ENCODE data around the gene IL10RA. TPM values are rescaled to one million over a fixed set of nuclear protein-coding genes. Genes with fewer than 3 reads are reported as not detected.
"Not testable (repeated sequence)": the region's sequence is repeated elsewhere in the genome, so short reads cannot be mapped to it uniquely, and the experiment has no call there.

Gene IL10RA
- total and polyA plus RNA-seq, 8 donors = 0.60 to 15.5 (median 2.7) TPM

- Histone ChIP-seq H3K4me3 (no peak overlapping the region), H3K27ac (no peak overlapping the region), H3K36me3 (no peaks in the 10 kb centered on the region), H3K27me3 (no peaks in the 10 kb centered on the region), H3K4me1 (peaks cover 0 to 5% (median 0%) of the 10 kb centered on the region in 3 donors), H3K9me3 (no peaks in the 10 kb centered on the region)
- intact Hi-C loops (cut with DNase I) = no loop called here
- no peak for FAIRE-seq
- ATAC-seq = peak in 1 of 4 donors; percentile 7
- WGBS, 2 donors = 94 to 95% methylated on average over 4 of the region's 4 CpGs
- no peak for TF ChIP-seq CTCF (IDR thresholded peaks at IDR 0.05)
- DNase-seq = no peak
Measured at GRCh38 chr11:117973503-117973860, 12.7 kb upstream of the IL10RA start.

GRCh38 chr11:117976445-117976844 lies 9.7 kb upstream of the IL10RA start:
- Histone ChIP-seq H3K4me3 (no peak overlapping the region), H3K27ac (no peak overlapping the region), H3K4me1 (peaks cover 0 to 5% (median 0%) of the 10 kb centered on the region in 3 donors), H3K9me3 (no peaks in the 10 kb centered on the region), H3K27me3 (no peaks in the 10 kb centered on the region), H3K36me3 (no peaks in the 10 kb centered on the region)
- ATAC-seq (no peak), FAIRE-seq (no peak), DNase-seq (no peak)
- TF ChIP-seq CTCF (IDR thresholded peaks at IDR 0.05) = no peak
- 79 to 82% methylated on average over 4 of the region's 4 CpGs for WGBS, 2 donors
- intact Hi-C loops (cut with DNase I) = no loop called here

GRCh38 chr11:117977029-117977428 lies 9.2 kb upstream of the IL10RA start:
- 85 to 90% methylated on average over 5 of the region's 5 CpGs for WGBS, 2 donors
- H3K36me3 ChIP-seq = no peaks in the 10 kb centered on the region
- H3K27ac ChIP-seq = no peak overlapping the region
- no peak for TF ChIP-seq CTCF (IDR thresholded peaks at IDR 0.05)
- DNase-seq (no peak), ATAC-seq (peak in 1 of 4 donors; percentile 15), FAIRE-seq (no peak)
- intact Hi-C loops (cut with DNase I) = no loop called here
- no peaks in the 10 kb centered on the region for H3K9me3 ChIP-seq
- no peaks in the 10 kb centered on the region for H3K27me3 ChIP-seq
- H3K4me3 ChIP-seq = no peak overlapping the region
- peaks cover 0 to 5% (median 0%) of the 10 kb centered on the region in 3 donors for H3K4me1 ChIP-seq

GRCh38 chr11:117977612-117978264 lies 8.5 kb upstream of the IL10RA start:
- H3K27me3 ChIP-seq; H3K4me3 ChIP-seq; intact Hi-C loops (cut with DNase I); H3K9me3 ChIP-seq; ATAC-seq; H3K4me1 ChIP-seq; H3K27ac ChIP-seq; DNase-seq; FAIRE-seq; H3K36me3 ChIP-seq: not testable (repeated sequence)
- WGBS, 2 donors = 85 to 90% methylated on average over 23 of the region's 23 CpGs

- H3K36me3 ChIP-seq; ATAC-seq; H3K4me3 ChIP-seq; H3K27ac ChIP-seq; H3K4me1 ChIP-seq; DNase-seq; H3K9me3 ChIP-seq; intact Hi-C loops (cut with DNase I); H3K27me3 ChIP-seq; FAIRE-seq: not testable (repeated sequence)
- 83 to 89% methylated on average over 20 to 36 of the region's 36 CpGs for whole genome bisulfite sequencing, 2 donors
Measured at GRCh38 chr11:117978291-117978910, 7.8 kb upstream of the IL10RA start.

GRCh38 chr11:117978991-117979390 lies 7.2 kb upstream of the IL10RA start:
- Histone ChIP-seq H3K36me3 (no peaks in the 10 kb centered on the region), H3K4me1 (no peaks in the 10 kb centered on the region), H3K9me3 (no peaks in the 10 kb centered on the region), H3K27ac (no peak overlapping the region), H3K27me3 (no peaks in the 10 kb centered on the region), H3K4me3 (no peak overlapping the region)
- TF ChIP-seq CTCF (IDR thresholded peaks at IDR 0.05) = no peak
- intact Hi-C loops (cut with DNase I) = no loop called here
- FAIRE-seq = no peak
- 54 to 78% methylated on average over 4 of the region's 4 CpGs for WGBS, 2 donors
- no peak for DNase-seq
- no peak for ATAC-seq

Measured in pancreas (tissue), 10 donors.